ENCODE results near the gene SRCAP.

DNA sequence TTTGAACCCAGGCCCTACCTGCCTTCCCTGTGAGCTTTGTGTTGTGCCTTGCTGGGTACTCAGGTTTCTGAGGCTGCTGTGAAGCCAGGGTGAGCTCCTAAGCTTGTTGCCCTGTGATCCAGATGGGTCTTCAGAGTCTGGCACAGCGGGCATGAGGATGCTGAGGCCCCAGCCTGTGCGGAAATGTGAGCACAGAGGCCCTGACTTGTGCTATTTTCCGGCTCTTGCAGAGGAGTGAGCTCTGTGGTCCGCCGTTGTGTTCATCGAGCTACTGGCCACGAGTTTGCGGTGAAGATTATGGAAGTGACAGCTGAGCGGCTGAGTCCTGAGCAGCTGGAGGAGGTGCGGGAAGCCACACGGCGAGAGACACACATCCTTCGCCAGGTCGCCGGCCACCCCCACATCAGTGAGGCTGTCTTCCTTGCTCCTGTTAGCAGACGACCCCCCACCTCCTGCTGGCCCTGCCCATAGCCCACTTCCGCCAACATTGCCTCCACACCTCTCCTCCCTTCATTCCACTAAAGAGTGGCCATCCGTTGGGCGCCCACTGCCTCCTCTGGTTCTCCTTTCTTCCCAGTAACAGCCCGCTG is 52.0 kb downstream of the SRCAP start:
- TF ChIP-seq EZH2 (IDR thresholded peaks at IDR 0.05; ENCODE audit: insufficient read depth, poor library complexity, severe bottlenecking), result no peak
- TF ChIP-seq EZH2phosphoT487 (IDR thresholded peaks at IDR 0.05; ENCODE audit: insufficient read depth, low read depth), result no peak
